ENCODE results near the gene FCGR1A. TPM values are rescaled to one million over a fixed set of nuclear protein-coding genes. Genes with fewer than 3 reads are reported as not detected.
"Not testable (repeated sequence)": the region's sequence is repeated elsewhere in the genome, so short reads cannot be mapped to it uniquely, and the experiment has no call there.

Gene FCGR1A
- total RNA-seq, 4 donors from 2014 or later = 2.9 TPM; not detected in 3

DNA sequence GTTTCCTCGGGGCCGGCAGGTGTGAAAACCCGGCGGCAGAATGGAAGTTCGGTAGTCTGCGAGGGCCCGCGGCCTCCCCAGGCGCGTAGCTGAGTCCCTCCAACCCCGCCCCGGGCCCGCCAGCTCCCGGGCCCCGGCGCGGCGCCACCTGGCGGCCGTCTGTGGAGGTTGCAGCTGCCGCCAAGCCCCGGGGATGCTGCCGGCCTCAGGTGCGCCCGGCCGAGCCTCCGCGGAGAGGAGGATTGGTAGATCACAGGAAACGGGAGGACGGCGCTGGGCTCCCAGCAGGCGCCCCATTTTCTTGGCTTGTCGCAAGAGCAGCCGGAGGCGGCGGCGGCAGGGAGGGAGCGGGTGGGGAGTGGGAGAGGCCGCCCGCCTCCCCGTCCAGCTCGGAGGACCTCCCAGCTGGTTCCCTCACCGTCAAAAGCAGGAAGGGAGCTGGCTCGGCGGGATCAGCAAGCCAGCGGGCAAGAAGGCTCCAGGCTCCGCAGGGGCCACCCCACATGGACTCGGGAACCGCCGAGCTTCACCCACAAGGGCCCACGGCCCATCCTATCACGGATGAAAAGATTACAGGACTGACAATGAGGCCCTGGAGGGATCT is 10.5 kb downstream of the FCGR1A start:
- WGBS, 2 donors (ENCODE audit: low coverage in 1 of 2) = 4% methylated on average over 22 of the region's 52 CpGs; no CpG with 5 or more reads in 1 of the 2 donors
- H3K9me3 ChIP-seq; H3K27me3 ChIP-seq; in situ Hi-C loops (cut with MboI; ENCODE audit: low pct_ligation_motif_present in 1 of 4, low pct_unique_long_range_greater_than_20kb in 1 of 4, low sequenced_read_pairs in 3 of 4); H3K4me1 ChIP-seq; intact Hi-C loops (cut with DNase I; ENCODE audit: low total_unique reads); H3K36me3 ChIP-seq: not testable (repeated sequence)
- peak; percentile 83 for DNase-seq
- Histone ChIP-seq H3K4me3 (peak overlapping the region in 3 of 4 donors; percentile 44 to 80 (median 47)), H3K27ac (peak overlapping the region; percentile 87 to 94 (median 89))
- TF ChIP-seq, protein P1, sequence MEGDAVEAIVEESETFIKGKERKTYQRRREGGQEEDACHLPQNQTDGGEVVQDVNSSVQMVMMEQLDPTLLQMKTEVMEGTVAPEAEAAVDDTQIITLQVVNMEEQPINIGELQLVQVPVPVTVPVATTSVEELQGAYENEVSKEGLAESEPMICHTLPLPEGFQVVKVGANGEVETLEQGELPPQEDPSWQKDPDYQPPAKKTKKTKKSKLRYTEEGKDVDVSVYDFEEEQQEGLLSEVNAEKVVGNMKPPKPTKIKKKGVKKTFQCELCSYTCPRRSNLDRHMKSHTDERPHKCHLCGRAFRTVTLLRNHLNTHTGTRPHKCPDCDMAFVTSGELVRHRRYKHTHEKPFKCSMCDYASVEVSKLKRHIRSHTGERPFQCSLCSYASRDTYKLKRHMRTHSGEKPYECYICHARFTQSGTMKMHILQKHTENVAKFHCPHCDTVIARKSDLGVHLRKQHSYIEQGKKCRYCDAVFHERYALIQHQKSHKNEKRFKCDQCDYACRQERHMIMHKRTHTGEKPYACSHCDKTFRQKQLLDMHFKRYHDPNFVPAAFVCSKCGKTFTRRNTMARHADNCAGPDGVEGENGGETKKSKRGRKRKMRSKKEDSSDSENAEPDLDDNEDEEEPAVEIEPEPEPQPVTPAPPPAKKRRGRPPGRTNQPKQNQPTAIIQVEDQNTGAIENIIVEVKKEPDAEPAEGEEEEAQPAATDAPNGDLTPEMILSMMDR (IDR thresholded peaks at IDR 0.05) = peak; percentile 41 to 86 (median 59)

DNA sequence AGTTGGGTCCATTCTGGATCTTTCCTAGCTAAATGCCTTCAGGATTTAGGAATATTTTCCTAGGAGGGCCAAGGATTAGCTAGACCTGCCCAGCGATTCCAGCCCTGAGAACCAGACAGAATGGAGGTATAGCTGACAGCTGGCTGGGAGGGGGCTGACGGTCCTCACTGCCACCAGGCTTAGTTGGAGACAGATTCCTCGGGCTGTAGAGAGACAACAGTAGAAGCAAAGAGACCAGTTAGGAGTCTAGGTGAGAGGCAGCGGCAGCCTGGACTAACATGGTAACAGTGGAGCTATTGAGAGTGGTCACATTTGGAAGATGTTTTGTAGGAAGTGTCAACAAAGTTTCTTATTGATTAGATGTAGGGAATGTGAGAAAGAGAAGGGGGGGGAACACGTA is 11.4 kb downstream of the FCGR1A start:
- intact Hi-C loops (cut with DNase I; ENCODE audit: low total_unique reads); H3K9me3 ChIP-seq; H3K27me3 ChIP-seq; in situ Hi-C loops (cut with MboI; ENCODE audit: low pct_ligation_motif_present in 1 of 4, low pct_unique_long_range_greater_than_20kb in 1 of 4, low sequenced_read_pairs in 3 of 4); H3K4me3 ChIP-seq; H3K4me1 ChIP-seq; H3K27ac ChIP-seq; DNase-seq; H3K36me3 ChIP-seq: not testable (repeated sequence)
- WGBS, 2 donors (ENCODE audit: low coverage in 1 of 2) = 86% methylated on average over 2 of the region's 5 CpGs; no CpG with 5 or more reads in 1 of the 2 donors

DNA sequence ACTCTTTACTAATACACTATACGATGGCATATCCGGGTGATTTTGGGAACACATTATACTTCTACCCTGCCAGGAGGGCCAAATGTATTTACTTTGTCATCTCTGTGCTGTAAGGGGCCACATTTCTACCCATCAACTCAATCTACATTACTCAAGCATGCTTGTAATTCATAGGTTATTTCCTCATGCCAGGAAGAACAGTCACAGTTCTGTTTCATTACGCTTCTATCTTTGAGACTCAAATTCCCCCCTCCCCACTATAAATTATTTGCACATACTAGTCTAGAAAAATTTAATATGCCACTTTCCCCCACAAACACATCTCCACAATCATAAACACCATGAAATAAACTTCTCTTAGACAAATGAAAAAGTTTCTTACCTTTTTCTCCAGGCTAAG is 19.1 kb downstream of the FCGR1A start:
- in situ Hi-C loops (cut with MboI; ENCODE audit: low pct_ligation_motif_present in 1 of 4, low pct_unique_long_range_greater_than_20kb in 1 of 4, low sequenced_read_pairs in 3 of 4); H3K27me3 ChIP-seq; H3K9me3 ChIP-seq; intact Hi-C loops (cut with DNase I; ENCODE audit: low total_unique reads); H3K27ac ChIP-seq; H3K36me3 ChIP-seq; H3K4me3 ChIP-seq; DNase-seq; H3K4me1 ChIP-seq: not testable (repeated sequence)
- WGBS, 2 donors (ENCODE audit: low coverage in 1 of 2) = 89 to 100% methylated on average over 1 of the region's 3 CpGs

DNA sequence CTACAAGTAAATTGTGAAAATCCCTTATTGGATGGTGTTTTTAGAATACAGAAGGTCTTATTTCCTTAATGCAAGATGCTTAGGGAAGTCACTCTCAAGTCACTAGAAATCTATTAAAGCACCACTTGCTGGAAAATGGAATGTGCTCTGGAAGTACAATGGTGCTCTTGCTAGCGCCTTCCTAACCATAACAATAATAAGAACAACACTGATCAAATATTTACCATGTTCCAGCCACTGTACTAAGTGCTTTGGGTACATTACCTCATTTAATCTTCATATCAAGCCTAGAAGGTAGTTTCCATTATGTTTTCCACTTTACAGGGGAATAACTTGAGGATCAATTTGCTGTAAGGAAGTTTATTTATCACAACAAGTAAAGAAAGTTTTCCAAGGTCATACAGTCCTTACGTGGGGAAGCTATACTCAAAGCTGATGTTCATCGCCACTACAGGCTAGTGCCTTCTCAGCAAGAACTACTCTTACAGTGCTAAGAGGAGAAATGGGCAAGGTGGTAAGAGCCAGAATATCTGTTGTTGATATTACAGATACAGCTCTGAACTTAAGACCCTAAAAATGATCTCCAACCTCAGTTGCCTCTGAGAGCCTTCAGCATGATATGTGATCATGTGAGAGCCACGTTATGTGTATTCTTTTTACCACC is 22.1 kb downstream of the FCGR1A start:
- H3K27me3 ChIP-seq; H3K4me1 ChIP-seq; intact Hi-C loops (cut with DNase I; ENCODE audit: low total_unique reads); DNase-seq; H3K36me3 ChIP-seq; H3K4me3 ChIP-seq; in situ Hi-C loops (cut with MboI; ENCODE audit: low pct_ligation_motif_present in 1 of 4, low pct_unique_long_range_greater_than_20kb in 1 of 4, low sequenced_read_pairs in 3 of 4); H3K9me3 ChIP-seq; H3K27ac ChIP-seq: not testable (repeated sequence)
- WGBS, 2 donors (ENCODE audit: low coverage in 1 of 2) = 84% methylated on average over 2 of the region's 4 CpGs; no CpG with 5 or more reads in 1 of the 2 donors

DNA sequence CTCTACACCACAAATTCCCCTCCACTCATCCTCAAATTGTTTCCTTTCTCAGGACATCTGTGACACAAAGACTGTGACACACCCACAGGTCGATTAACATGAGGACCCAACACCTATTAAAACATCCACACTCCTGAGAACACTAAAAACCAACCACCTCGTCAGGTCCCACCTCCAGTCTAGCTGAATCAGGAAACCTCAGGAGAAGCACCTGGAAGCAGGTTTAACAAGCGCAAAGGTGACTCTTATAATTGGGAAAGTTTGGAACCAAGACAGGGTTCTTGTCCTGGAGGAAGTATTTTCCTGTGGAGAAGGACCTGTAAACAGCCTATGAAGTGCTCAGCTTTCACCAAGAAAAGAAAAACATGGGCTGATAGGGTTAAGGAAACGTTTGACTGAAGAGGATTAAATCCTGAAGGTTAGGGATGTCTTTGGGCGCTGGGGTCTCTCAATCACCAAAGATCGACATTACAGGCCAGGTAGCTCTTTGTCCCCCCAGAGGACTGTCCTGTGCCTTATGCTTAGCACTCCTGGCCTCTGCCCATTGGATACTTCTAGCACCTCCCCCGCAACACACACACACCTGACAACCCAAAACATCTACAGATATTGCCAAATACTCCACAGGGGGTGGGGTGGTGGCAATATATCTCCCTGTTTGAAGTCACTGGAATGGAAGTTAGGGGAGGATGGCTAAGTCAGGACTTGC is 28.4 kb downstream of the FCGR1A start:
- H3K36me3 ChIP-seq; H3K9me3 ChIP-seq; in situ Hi-C loops (cut with MboI; ENCODE audit: low pct_ligation_motif_present in 1 of 4, low pct_unique_long_range_greater_than_20kb in 1 of 4, low sequenced_read_pairs in 3 of 4); H3K27me3 ChIP-seq; intact Hi-C loops (cut with DNase I; ENCODE audit: low total_unique reads); H3K27ac ChIP-seq; H3K4me1 ChIP-seq; DNase-seq: not testable (repeated sequence)
- TF ChIP-seq POLR2A (IDR thresholded peaks at IDR 0.05) = peak; percentile 29
- WGBS, 2 donors (ENCODE audit: low coverage in 1 of 2) = 41 to 43% methylated on average over 3 to 7 of the region's 7 CpGs
- peak overlapping the region in 1 of 4 donors; percentile 35 for H3K4me3 ChIP-seq

DNA sequence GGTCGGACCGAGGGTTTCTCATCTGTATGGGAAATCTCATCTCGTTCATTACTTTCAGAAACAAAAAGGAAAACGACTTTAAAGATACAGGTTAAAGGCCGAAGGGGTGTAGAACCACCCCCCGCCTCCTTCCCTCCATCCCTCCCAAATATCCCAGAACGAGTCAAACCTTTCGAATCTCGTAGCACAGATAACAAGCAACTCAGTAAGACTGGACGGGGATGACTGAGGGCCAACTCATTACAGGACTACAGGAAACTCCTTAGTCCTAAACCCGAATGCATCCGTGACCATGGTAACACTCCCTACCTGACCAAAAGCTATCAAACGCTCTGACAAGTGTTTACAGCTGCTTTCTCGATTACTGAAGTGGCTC is 29.0 kb downstream of the FCGR1A start:
- peak overlapping the region in 2 of 4 donors; percentile 19 to 35 for H3K4me3 ChIP-seq
- peak overlapping the region in 3 of 4 donors; percentile 49 to 73 (median 50) for H3K27ac ChIP-seq
- WGBS, 2 donors (ENCODE audit: low coverage in 1 of 2) = 0 to 4% methylated on average over 6 to 12 of the region's 14 CpGs
- in situ Hi-C loops (cut with MboI; ENCODE audit: low pct_ligation_motif_present in 1 of 4, low pct_unique_long_range_greater_than_20kb in 1 of 4, low sequenced_read_pairs in 3 of 4); H3K36me3 ChIP-seq; DNase-seq; H3K9me3 ChIP-seq; H3K27me3 ChIP-seq; H3K4me1 ChIP-seq; intact Hi-C loops (cut with DNase I; ENCODE audit: low total_unique reads): not testable (repeated sequence)

All from transverse colon (tissue), 4 donors.